NB4 (cell line): ENCODE measurements around the gene NSUN6.
"Not testable (repeated sequence)": the region's sequence is repeated elsewhere in the genome, so short reads cannot be mapped to it uniquely, and the experiment has no call there.

Experiments used
- TF ChIP-seq, protein P1 (sequence below): IDR thresholded peaks from one replicate; pipeline ENCODE4 v1.5.1; 2012; ENCODE audit warnings: low read depth, low read length
- TF ChIP-seq, protein P2 (sequence below): IDR thresholded peaks from 2 replicates; pipeline ENCODE4 v1.6.1; 2011; ENCODE audit warnings: low read depth, low read length

DNA sequence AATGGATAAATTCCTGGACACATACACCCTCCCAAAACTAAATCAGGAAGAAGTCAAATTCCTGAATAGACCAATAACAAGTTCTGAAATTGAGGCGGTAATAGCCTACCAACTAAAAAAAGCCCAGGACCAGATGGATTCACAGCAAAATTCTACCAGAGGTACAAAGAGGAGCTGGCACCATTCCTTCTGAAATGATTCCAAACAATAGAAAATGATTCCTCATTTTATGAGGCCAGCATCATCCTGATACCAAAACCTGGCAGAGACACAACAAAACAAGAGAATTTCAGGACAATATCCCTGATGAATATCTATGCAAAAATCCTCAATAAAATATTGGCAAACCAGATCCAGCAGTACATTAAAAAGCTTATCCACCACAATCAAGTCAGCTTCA, 60.2 kb downstream of the NSUN6 start:
- TF ChIP-seq, protein P1, sequence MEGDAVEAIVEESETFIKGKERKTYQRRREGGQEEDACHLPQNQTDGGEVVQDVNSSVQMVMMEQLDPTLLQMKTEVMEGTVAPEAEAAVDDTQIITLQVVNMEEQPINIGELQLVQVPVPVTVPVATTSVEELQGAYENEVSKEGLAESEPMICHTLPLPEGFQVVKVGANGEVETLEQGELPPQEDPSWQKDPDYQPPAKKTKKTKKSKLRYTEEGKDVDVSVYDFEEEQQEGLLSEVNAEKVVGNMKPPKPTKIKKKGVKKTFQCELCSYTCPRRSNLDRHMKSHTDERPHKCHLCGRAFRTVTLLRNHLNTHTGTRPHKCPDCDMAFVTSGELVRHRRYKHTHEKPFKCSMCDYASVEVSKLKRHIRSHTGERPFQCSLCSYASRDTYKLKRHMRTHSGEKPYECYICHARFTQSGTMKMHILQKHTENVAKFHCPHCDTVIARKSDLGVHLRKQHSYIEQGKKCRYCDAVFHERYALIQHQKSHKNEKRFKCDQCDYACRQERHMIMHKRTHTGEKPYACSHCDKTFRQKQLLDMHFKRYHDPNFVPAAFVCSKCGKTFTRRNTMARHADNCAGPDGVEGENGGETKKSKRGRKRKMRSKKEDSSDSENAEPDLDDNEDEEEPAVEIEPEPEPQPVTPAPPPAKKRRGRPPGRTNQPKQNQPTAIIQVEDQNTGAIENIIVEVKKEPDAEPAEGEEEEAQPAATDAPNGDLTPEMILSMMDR = not testable (repeated sequence)
- TF ChIP-seq, protein P2, sequence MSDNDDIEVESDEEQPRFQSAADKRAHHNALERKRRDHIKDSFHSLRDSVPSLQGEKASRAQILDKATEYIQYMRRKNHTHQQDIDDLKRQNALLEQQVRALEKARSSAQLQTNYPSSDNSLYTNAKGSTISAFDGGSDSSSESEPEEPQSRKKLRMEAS = not testable (repeated sequence)
